ENCODE measurements around the gene RIMBP2.

- TF ChIP-seq CTCF (IDR thresholded peaks at IDR 0.05; ENCODE audit: low read depth, low read length) (no peak), EZH2phosphoT487 (IDR thresholded peaks at IDR 0.05; ENCODE audit: low read depth) (no peak)
Observed at GRCh38 chr12:130556486-130557055, 159.5 kb downstream of the RIMBP2 start.

Data from OCI-LY3 (cell line).